HUES48 (cell line): ENCODE measurements around the gene PDLIM7.

Experiments
- H3K27ac ChIP-seq: one replicate; pipeline ENCODE4 v1.7.0; 2013; ENCODE audit warnings: low read depth, low read length, inconsistent platforms
- H3K27me3 ChIP-seq: 2 replicates; pipeline ENCODE4 v1.6.1; 2013; ENCODE audit warnings: mild to moderate bottlenecking, low read length; ENCODE audit not compliant: control insufficient read depth, insufficient read depth
- H3K36me3 ChIP-seq: 2 replicates; pipeline ENCODE4 v1.6.1; 2013; ENCODE audit warnings: low read length; ENCODE audit not compliant: control insufficient read depth, insufficient read depth
- H3K4me1 ChIP-seq: 2 replicates; pipeline ENCODE4 v1.6.1; 2013; ENCODE audit warnings: mild to moderate bottlenecking, low read length; ENCODE audit not compliant: control insufficient read depth, insufficient read depth
- H3K4me3 ChIP-seq: 2 replicates; pipeline ENCODE4 v1.5.1; 2013; ENCODE audit warnings: mild to moderate bottlenecking, low read depth, low read length
- H3K9ac ChIP-seq: 2 replicates; pipeline ENCODE4 v1.6.1; 2013; ENCODE audit warnings: mild to moderate bottlenecking, low read depth, low read length, moderate library complexity
- H3K9me3 ChIP-seq: 2 replicates; pipeline ENCODE4 v1.6.1; 2013; ENCODE audit warnings: low read length; ENCODE audit not compliant: control insufficient read depth, insufficient read depth

PDLIM7 gene

GRCh38 chr5:177495243-177496060, 2.0 kb downstream of the PDLIM7 start:
- Histone ChIP-seq H3K9me3 (no peaks in the 10 kb centered on the region), H3K27ac (peak overlapping the region; percentile 98), H3K4me1 (peaks cover 34% of the 10 kb centered on the region), H3K36me3 (peaks cover 36% of the 10 kb centered on the region), H3K9ac (peak overlapping the region; percentile 93; the same call in 1 of the 2 replicates), H3K27me3 (peaks cover 16% of the 10 kb centered on the region), H3K4me3 (peak overlapping the region; percentile 70)

GRCh38 chr5:177494346-177495195, 2.8 kb downstream of the PDLIM7 start:
- H3K27ac ChIP-seq, result peak overlapping the region; percentile 98
- H3K4me3 ChIP-seq, result no peak overlapping the region
- H3K4me1 ChIP-seq, result peaks cover 34% of the 10 kb centered on the region
- peaks cover 12% of the 10 kb centered on the region for H3K27me3 ChIP-seq
- H3K9me3 ChIP-seq, result no peaks in the 10 kb centered on the region
- no peak overlapping the region for H3K9ac ChIP-seq
- peaks cover 45% of the 10 kb centered on the region for H3K36me3 ChIP-seq

GRCh38 chr5:177493795-177494345, 3.5 kb downstream of the PDLIM7 start:
- Histone ChIP-seq H3K27ac (peak overlapping the region; percentile 98), H3K9ac (no peak overlapping the region)

GRCh38 chr5:177492841-177493240, 4.6 kb downstream of the PDLIM7 start:
- Histone ChIP-seq H3K36me3 (peaks cover 60% of the 10 kb centered on the region), H3K4me1 (peaks cover 28% of the 10 kb centered on the region), H3K27me3 (no peaks in the 10 kb centered on the region), H3K27ac (peak overlapping the region; percentile 29), H3K4me3 (no peak overlapping the region), H3K9ac (no peak overlapping the region), H3K9me3 (no peaks in the 10 kb centered on the region)

More at GRCh38 chr5:177493795-177494345, 3.5 kb downstream of the PDLIM7 start:
- Histone ChIP-seq H3K27me3 (peaks cover 7% of the 10 kb centered on the region), H3K36me3 (peaks cover 51% of the 10 kb centered on the region), H3K4me1 (peaks cover 34% of the 10 kb centered on the region), H3K9me3 (no peaks in the 10 kb centered on the region), H3K4me3 (no peak overlapping the region)

GRCh38 chr5:177491983-177492746, 5.2 kb downstream of the PDLIM7 start:
- peak overlapping the region; percentile 53 for H3K27ac ChIP-seq
- peaks cover 28% of the 10 kb centered on the region for H3K4me1 ChIP-seq
- H3K36me3 ChIP-seq, result peaks cover 67% of the 10 kb centered on the region
- H3K9ac ChIP-seq, result no peak overlapping the region
- H3K4me3 ChIP-seq, result no peak overlapping the region
- no peaks in the 10 kb centered on the region for H3K27me3 ChIP-seq
- no peaks in the 10 kb centered on the region for H3K9me3 ChIP-seq

GRCh38 chr5:177491429-177491945, 5.9 kb downstream of the PDLIM7 start:
- Histone ChIP-seq H3K9ac (no peak overlapping the region), H3K4me3 (no peak overlapping the region), H3K36me3 (peaks cover 71% of the 10 kb centered on the region), H3K27me3 (no peaks in the 10 kb centered on the region), H3K9me3 (no peaks in the 10 kb centered on the region), H3K4me1 (peaks cover 27% of the 10 kb centered on the region), H3K27ac (peak overlapping the region; percentile 45)

- H3K4me1 ChIP-seq, result peaks cover 22% of the 10 kb centered on the region
These were observed 6.4 kb downstream of the PDLIM7 start for GRCh38 chr5:177490992-177491391.

GRCh38 chr5:177490311-177490991, 7.0 kb downstream of the PDLIM7 start:
- Histone ChIP-seq H3K9me3 (no peaks in the 10 kb centered on the region), H3K27me3 (no peaks in the 10 kb centered on the region), H3K27ac (peak overlapping the region; percentile 7), H3K4me1 (peaks cover 17% of the 10 kb centered on the region), H3K36me3 (peaks cover 72% of the 10 kb centered on the region), H3K9ac (no peak overlapping the region), H3K4me3 (no peak overlapping the region)

More at GRCh38 chr5:177490992-177491391, 6.4 kb downstream of the PDLIM7 start:
- Histone ChIP-seq H3K9ac (no peak overlapping the region), H3K4me3 (no peak overlapping the region), H3K27me3 (no peaks in the 10 kb centered on the region), H3K9me3 (no peaks in the 10 kb centered on the region), H3K27ac (peak overlapping the region; percentile 45), H3K36me3 (peaks cover 75% of the 10 kb centered on the region)

- peaks cover 82% of the 10 kb centered on the region for H3K36me3 ChIP-seq
- no peak overlapping the region for H3K9ac ChIP-seq
- H3K4me1 ChIP-seq, result peaks cover 7% of the 10 kb centered on the region; the same call in 1 of the 2 replicates
- H3K27me3 ChIP-seq, result no peaks in the 10 kb centered on the region
- no peak overlapping the region for H3K27ac ChIP-seq
- no peaks in the 10 kb centered on the region for H3K9me3 ChIP-seq
- H3K4me3 ChIP-seq, result no peak overlapping the region
These were observed 8.2 kb downstream of the PDLIM7 start for GRCh38 chr5:177489119-177489716.
